ENCODE results near the gene OMP.

GRCh38 chr11:77150836-77151235, 48.2 kb downstream of the OMP start:
- TF ChIP-seq CTCF (IDR thresholded peaks at IDR 0.05) (no peak), POLR2AphosphoS5 (IDR thresholded peaks at IDR 0.05) (no peak), POLR2A (IDR thresholded peaks at IDR 0.05) (no peak)
